Breast epithelium (tissue), 4 donors: ENCODE measurements around the gene VEGFD. TPM values are rescaled to one million over a fixed set of nuclear protein-coding genes. Genes with fewer than 3 reads are reported as not detected.

Experiments used
- DNase-seq, 2 donors: peaks; one replicate each; pipeline ENCODE4 v3.0.0-alpha.2; 2019; ENCODE audit warnings: low spot score in 2 of 2
- H3K27ac ChIP-seq, 2 donors: fragments of 200-600 bp; sonication (generic) in 1 of 2; one replicate each; pipeline ENCODE4 v1.5.1; 2016 to 2019; ENCODE audit warnings: mild to moderate bottlenecking in 1 of 2
- H3K27me3 ChIP-seq, 2 donors: fragments of 200-600 bp; sonication (generic) in 1 of 2; one replicate each; pipeline versions ENCODE4 v1.5.1 to v1.6.0; 2017 to 2019; ENCODE audit warnings: control low read depth in 1 of 2, mild to moderate bottlenecking in 1 of 2
- H3K36me3 ChIP-seq: fragments of 200-600 bp; one replicate; pipeline ENCODE4 v1.5.1; 2019
- H3K4me1 ChIP-seq, 2 donors: fragments of 200-600 bp; sonication (generic); one replicate each; pipeline ENCODE4 v1.5.1; 2016 to 2019; ENCODE audit warnings: control low read depth in 1 of 2
- H3K4me3 ChIP-seq, 3 donors: fragments of 200-600 bp; sonication (generic); 1 replicate in 2 of 3; 2 replicates in 1 of 3; pipeline ENCODE4 v1.5.1; 2016 to 2019; ENCODE audit warnings: mild to moderate bottlenecking in 3 of 3, moderate library complexity in 2 of 3
- H3K9me3 ChIP-seq, 2 donors: fragments of 200-600 bp; sonication (generic) in 1 of 2; one replicate each; pipeline ENCODE4 v1.5.1; 2016 to 2019; ENCODE audit warnings: control low read depth in 1 of 2
- CTCF ChIP-seq, 3 donors: fragments of 450-650 bp; IDR thresholded peaks; one replicate each; pipeline ENCODE4 v1.5.1; 2016 to 2017; ENCODE audit warnings: antibody characterized with exemption in 3 of 3, mild to moderate bottlenecking in 3 of 3, moderate library complexity in 3 of 3
- POLR2A ChIP-seq: fragments of 450-650 bp; IDR thresholded peaks from one replicate; pipeline ENCODE4 v1.6.1; 2016; ENCODE audit warnings: antibody characterized with exemption, mild to moderate bottlenecking, moderate library complexity
- POLR2AphosphoS5 ChIP-seq, 3 donors: sonication (generic); formaldehyde crosslinking; IDR thresholded peaks; one replicate each; pipeline ENCODE4 v1.6.1; 2017; ENCODE audit warnings: antibody characterized with exemption in 3 of 3
- intact Hi-C: fragments of 100-400 bp; cut with DNase I; formaldehyde crosslinking; loops from one replicate; pipeline ENCODE4 v1.15.1; 2023; ENCODE audit warnings: low total_unique reads
- total RNA-seq, 3 donors: library from RNA; depleted of rRNA; stranded (reverse); fragments of >200 nt; gene quantifications; one replicate each; pipeline ENCODE4 v1.1.0, GENCODE V29; 2016

Gene VEGFD
- total RNA-seq, 3 donors from 2014 or later, result 6.0 to 10.2 (median 7.0) TPM

DNA sequence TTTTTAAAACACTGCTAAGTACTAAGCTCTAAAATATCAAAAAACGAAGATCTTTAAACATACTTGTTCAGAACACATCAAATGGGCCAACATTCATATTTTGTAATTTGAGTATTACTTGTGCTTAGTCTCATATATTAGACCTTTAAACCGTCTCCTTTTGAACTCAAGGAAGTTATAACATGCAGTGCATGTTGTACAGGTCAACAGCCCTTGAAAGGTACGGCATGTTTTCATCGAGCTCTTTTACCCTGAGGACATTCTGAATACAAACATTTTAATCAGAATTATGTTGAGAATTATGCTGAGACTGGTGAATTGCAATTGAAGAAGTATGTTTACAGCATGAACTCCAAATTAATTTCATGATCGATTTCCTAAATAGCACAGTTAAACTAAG lies 61.7 kb downstream of the VEGFD start:
- H3K4me1 ChIP-seq, result no peaks in the 10 kb centered on the region
- no peaks in the 10 kb centered on the region for H3K36me3 ChIP-seq
- no peak for DNase-seq
- intact Hi-C loops, result no loop called here
- H3K27me3 ChIP-seq, result peaks cover 0 to 17% of the 10 kb centered on the region in 2 donors
- H3K9me3 ChIP-seq, result no peaks in the 10 kb centered on the region
- H3K4me3 ChIP-seq, result no peak overlapping the region
- TF ChIP-seq CTCF (IDR thresholded peaks at IDR 0.05), result no peak
- TF ChIP-seq POLR2AphosphoS5 (IDR thresholded peaks at IDR 0.05), result no peak
- no peak for TF ChIP-seq POLR2A
- H3K27ac ChIP-seq, result no peak overlapping the region

DNA sequence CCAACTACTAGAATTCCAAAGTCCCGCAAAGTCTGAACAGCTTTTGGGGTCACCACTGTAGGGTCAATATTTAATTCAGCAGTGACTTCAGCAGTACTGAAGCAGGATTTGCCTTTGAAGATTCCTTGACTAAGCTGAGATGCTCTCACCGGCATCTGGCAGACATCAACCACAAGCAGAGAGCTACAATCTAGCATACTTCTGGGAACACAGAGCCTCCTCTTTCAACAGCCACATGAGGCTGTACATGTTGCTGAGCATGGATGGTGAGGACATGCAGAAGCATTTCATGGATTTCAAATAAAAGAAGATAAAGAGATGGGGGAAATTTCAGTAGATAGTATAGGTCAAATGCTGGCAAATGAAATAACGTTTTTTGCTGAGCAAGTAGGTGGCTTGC lies 62.1 kb downstream of the VEGFD start:
- no peak for TF ChIP-seq POLR2A
- TF ChIP-seq POLR2AphosphoS5 (IDR thresholded peaks at IDR 0.05), result no peak
- Histone ChIP-seq H3K27me3 (peaks cover 0 to 21% of the 10 kb centered on the region in 2 donors), H3K9me3 (no peaks in the 10 kb centered on the region), H3K4me1 (no peaks in the 10 kb centered on the region), H3K27ac (no peak overlapping the region), H3K36me3 (no peaks in the 10 kb centered on the region), H3K4me3 (no peak overlapping the region)
- intact Hi-C loops, result no loop called here
- DNase-seq, result no peak

DNA sequence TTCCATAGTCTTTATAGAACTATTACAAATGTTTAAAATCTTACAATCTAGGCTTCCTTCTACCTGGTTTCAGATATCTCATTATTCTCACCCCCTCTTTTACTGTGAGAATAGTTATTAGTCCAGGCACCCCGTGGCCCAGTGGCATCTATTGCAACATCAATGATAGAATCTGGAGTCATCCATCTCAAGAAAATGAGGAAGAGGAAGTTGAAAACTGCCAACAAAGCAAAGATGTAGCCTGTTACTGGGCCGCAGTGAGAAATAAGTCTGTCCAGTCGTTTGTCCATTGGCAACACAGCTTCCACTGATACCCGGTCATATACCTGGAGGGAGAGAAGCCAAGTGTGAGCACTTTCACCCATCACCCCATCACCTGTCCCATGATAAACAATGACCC lies 62.8 kb downstream of the VEGFD start:
- TF ChIP-seq POLR2AphosphoS5 (IDR thresholded peaks at IDR 0.05), result no peak
- TF ChIP-seq CTCF (IDR thresholded peaks at IDR 0.05), result no peak
- no peak for TF ChIP-seq POLR2A
- peaks cover 0 to 18% of the 10 kb centered on the region in 2 donors for H3K27me3 ChIP-seq
- H3K4me3 ChIP-seq, result no peak overlapping the region
- DNase-seq, result no peak
- H3K9me3 ChIP-seq, result no peaks in the 10 kb centered on the region
- no peaks in the 10 kb centered on the region for H3K36me3 ChIP-seq
- no peak overlapping the region for H3K27ac ChIP-seq
- intact Hi-C loops, result no loop called here
- no peaks in the 10 kb centered on the region for H3K4me1 ChIP-seq

DNA sequence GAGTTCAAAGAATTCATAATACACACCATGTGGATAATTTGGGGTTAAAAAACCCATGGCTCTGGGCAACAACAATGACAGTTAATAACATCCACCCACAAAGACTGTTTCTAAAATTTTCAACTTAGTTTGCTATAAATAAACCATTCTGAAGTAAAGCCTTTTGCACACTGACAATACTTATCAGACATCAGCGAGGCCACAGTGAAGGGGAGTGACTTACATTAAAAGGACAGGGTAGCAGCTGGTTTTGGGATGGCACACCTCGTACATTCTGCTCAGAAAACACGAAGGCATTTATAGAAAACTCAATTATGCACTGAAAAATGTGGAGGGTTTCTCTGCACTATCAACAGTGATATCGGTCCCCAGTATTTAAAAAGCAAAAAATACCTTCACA lies 63.9 kb downstream of the VEGFD start:
- Histone ChIP-seq H3K27me3 (peaks cover 0 to 16% of the 10 kb centered on the region in 2 donors), H3K4me3 (no peak overlapping the region), H3K36me3 (no peaks in the 10 kb centered on the region), H3K27ac (no peak overlapping the region), H3K4me1 (no peaks in the 10 kb centered on the region), H3K9me3 (no peaks in the 10 kb centered on the region)
- intact Hi-C loops, result no loop called here
- DNase-seq, result no peak
- no peak for TF ChIP-seq CTCF (IDR thresholded peaks at IDR 0.05)
- no peak for TF ChIP-seq POLR2A
- no peak for TF ChIP-seq POLR2AphosphoS5 (IDR thresholded peaks at IDR 0.05)

- intact Hi-C loops, result no loop called here
- Histone ChIP-seq H3K4me1 (no peaks in the 10 kb centered on the region), H3K27ac (no peak overlapping the region), H3K36me3 (no peaks in the 10 kb centered on the region), H3K4me3 (no peak overlapping the region), H3K27me3 (peaks cover 0 to 17% of the 10 kb centered on the region in 2 donors), H3K9me3 (no peaks in the 10 kb centered on the region)
- DNase-seq, result no peak
- TF ChIP-seq POLR2A (no peak), CTCF (IDR thresholded peaks at IDR 0.05) (no peak), POLR2AphosphoS5 (IDR thresholded peaks at IDR 0.05) (no peak)
Measured at GRCh38 chrX:15319075-15319474, 65.1 kb downstream of the VEGFD start.

DNA sequence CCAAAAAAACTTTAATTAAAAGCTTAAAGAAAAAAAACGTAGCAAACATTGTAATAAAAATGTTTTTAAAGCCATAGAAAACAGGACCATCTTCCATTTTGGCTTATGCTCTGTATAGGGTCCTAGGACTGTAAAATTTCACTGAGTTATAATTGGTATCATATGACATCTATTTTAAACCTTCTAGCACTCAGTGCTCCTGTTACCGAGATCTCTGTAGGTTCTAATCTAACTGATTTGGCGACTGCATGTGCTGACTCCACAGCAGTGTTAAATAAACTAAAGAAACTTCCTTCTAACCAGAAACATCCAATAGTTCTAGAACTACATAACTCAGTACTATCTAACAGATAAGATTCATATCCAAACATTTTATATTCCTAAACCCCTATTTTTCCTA lies 68.7 kb downstream of the VEGFD start, which contains the start of gene ASB11:
Gene ASB11 (minus strand): TSS at position 132 of the 400 bp plus-strand sequence. CDS start 35 bp downstream, at position 97.
- no peak within 1 kb of the TSS for H3K27ac ChIP-seq
- H3K36me3 ChIP-seq, result no peaks in the 10 kb centered on the region
- no peak within 1 kb of the TSS for H3K4me3 ChIP-seq
- H3K4me1 ChIP-seq, result no peaks in the 10 kb centered on the region
- intact Hi-C loops, result no loop called here
- DNase-seq, result no peak
- H3K9me3 ChIP-seq, result no peaks in the 10 kb centered on the region
- peaks cover 0 to 21% of the 10 kb centered on the region in 2 donors for H3K27me3 ChIP-seq
- TF ChIP-seq POLR2A, result no peak
- no peak for TF ChIP-seq POLR2AphosphoS5 (IDR thresholded peaks at IDR 0.05)
- no peak for TF ChIP-seq CTCF (IDR thresholded peaks at IDR 0.05)
